Tibial artery (tissue), 4 donors: ENCODE measurements around the gene BLM.
"Not testable (repeated sequence)": the region's sequence is repeated elsewhere in the genome, so short reads cannot be mapped to it uniquely, and the experiment has no call there.

Experiments
- DNase-seq, 2 donors: peaks; one replicate each; pipeline ENCODE4 v3.0.0-alpha.2; 2019
- H3K27ac ChIP-seq, 2 donors: fragments of 200-600 bp; sonication (generic) in 1 of 2; 1 replicate in 1 of 2; 2 replicates in 1 of 2; pipeline ENCODE4 v1.5.1; 2018 to 2019; ENCODE audit warnings: mild to moderate bottlenecking in 1 of 2
- H3K27me3 ChIP-seq, 2 donors: fragments of 200-600 bp; sonication (generic) in 1 of 2; one replicate each; pipeline versions ENCODE4 v1.5.1 to v1.6.0; 2016 to 2019
- H3K36me3 ChIP-seq, 3 donors: fragments of 200-600 bp; sonication (generic) in 2 of 3; one replicate each; pipeline ENCODE4 v1.5.1; 2016 to 2019; ENCODE audit warnings: mild to moderate bottlenecking in 2 of 3
- H3K4me1 ChIP-seq, 4 donors: fragments of 200-600 bp; sonication (generic) in 2 of 4; 1 replicate in 3 of 4; 2 replicates in 1 of 4; pipeline ENCODE4 v1.5.1; 2016 to 2019
- H3K4me3 ChIP-seq, 2 donors: fragments of 200-600 bp; sonication (generic) in 1 of 2; 1 replicate in 1 of 2; 2 replicates in 1 of 2; pipeline ENCODE4 v1.5.1; 2018 to 2019; ENCODE audit warnings: mild to moderate bottlenecking in 2 of 2
- H3K9me3 ChIP-seq, 3 donors: fragments of 200-600 bp; sonication (generic) in 1 of 3; one replicate each; pipeline ENCODE4 v1.5.1; 2016 to 2019
- CTCF ChIP-seq, 2 experiments: fragments of 200-600 bp in 1 of 2; fragments of 450-650 bp in 1 of 2; IDR thresholded peaks; one replicate each; pipeline ENCODE4 v1.5.1; 2017 to 2019; ENCODE audit warnings: antibody characterized with exemption in 2 of 2, mild to moderate bottlenecking in 1 of 2, moderate library complexity in 1 of 2
- intact Hi-C: fragments of 100-400 bp; cut with DNase I; formaldehyde crosslinking; loops from one replicate; pipeline ENCODE4 v1.15.0; 2023; ENCODE audit warnings: low total_unique reads

The BLM gene

GRCh38 chr15:90716976-90717821 is at the start of gene BLM:
Gene BLM, plus strand, starts transcription at chr15:90717346. Its CDS starts 30,047 bp downstream, at chr15:90747393.
- DNase-seq, result peak; percentile 95 to 98
- no peaks in the 10 kb centered on the region for H3K36me3 ChIP-seq
- H3K9me3 ChIP-seq, result no peaks in the 10 kb centered on the region
- intact Hi-C loops, result loop anchor here (5.0 kb wide), 1 partner anchor 155 kb away; no protein-coding TSS in a partner anchor
- H3K27ac ChIP-seq, result peak within 1 kb of the TSS; percentile 88 to 91
- H3K4me1 ChIP-seq, result peaks cover 6 to 13% (median 10%) of the 10 kb centered on the region in 4 donors
- peak; percentile 54 to 58 for TF ChIP-seq CTCF (IDR thresholded peaks at IDR 0.05)
- no peaks in the 10 kb centered on the region for H3K27me3 ChIP-seq
- peak within 1 kb of the TSS; percentile 58 to 78 for H3K4me3 ChIP-seq

GRCh38 chr15:90667755-90668345 is 49.3 kb upstream of the BLM start:
- H3K9me3 ChIP-seq, intact Hi-C loops, H3K27ac ChIP-seq, H3K36me3 ChIP-seq, H3K27me3 ChIP-seq, DNase-seq, H3K4me3 ChIP-seq: not testable (repeated sequence)
- H3K4me1 ChIP-seq, result peaks cover 0 to 16% (median 7%) of the 10 kb centered on the region in 4 donors

GRCh38 chr15:90670631-90671030 is 46.5 kb upstream of the BLM start:
- H3K4me1 ChIP-seq, intact Hi-C loops, H3K27ac ChIP-seq, H3K27me3 ChIP-seq, H3K9me3 ChIP-seq, H3K36me3 ChIP-seq, H3K4me3 ChIP-seq: not testable (repeated sequence)
- peak in 1 of 2 donors; percentile 55 for DNase-seq

- no peaks in the 10 kb centered on the region for H3K27me3 ChIP-seq
- no peaks in the 10 kb centered on the region for H3K9me3 ChIP-seq
- no peak overlapping the region for H3K27ac ChIP-seq
- no peak overlapping the region for H3K4me3 ChIP-seq
- H3K36me3 ChIP-seq, result no peaks in the 10 kb centered on the region
- DNase-seq, result no peak
- intact Hi-C loops, result no loop called here
- no peak for TF ChIP-seq CTCF (IDR thresholded peaks at IDR 0.05)
- peaks cover 0 to 1% (median under 1%) of the 10 kb centered on the region in 4 donors for H3K4me1 ChIP-seq
These were observed 45.9 kb upstream of the BLM start for GRCh38 chr15:90671216-90671615.

GRCh38 chr15:90673357-90673756 is 43.8 kb upstream of the BLM start:
- H3K27me3 ChIP-seq, DNase-seq, H3K36me3 ChIP-seq, intact Hi-C loops, H3K9me3 ChIP-seq, H3K27ac ChIP-seq, H3K4me3 ChIP-seq, H3K4me1 ChIP-seq: not testable (repeated sequence)

- Histone ChIP-seq H3K27me3 (no peaks in the 10 kb centered on the region), H3K4me1 (peaks cover 0 to 2% (median under 1%) of the 10 kb centered on the region in 4 donors), H3K27ac (no peak overlapping the region), H3K9me3 (no peaks in the 10 kb centered on the region), H3K4me3 (no peak overlapping the region), H3K36me3 (no peaks in the 10 kb centered on the region)
- DNase-seq, result no peak
- intact Hi-C loops, result no loop called here
- TF ChIP-seq CTCF (IDR thresholded peaks at IDR 0.05), result no peak
These were observed 42.7 kb upstream of the BLM start for GRCh38 chr15:90674476-90674875.

GRCh38 chr15:90675464-90675863 is 41.7 kb upstream of the BLM start:
- Histone ChIP-seq H3K36me3 (no peaks in the 10 kb centered on the region), H3K27ac (no peak overlapping the region), H3K4me3 (no peak overlapping the region), H3K27me3 (no peaks in the 10 kb centered on the region), H3K9me3 (no peaks in the 10 kb centered on the region), H3K4me1 (peaks cover 0 to 12% (median 7%) of the 10 kb centered on the region in 4 donors)
- intact Hi-C loops, result no loop called here
- no peak for DNase-seq
- TF ChIP-seq CTCF (IDR thresholded peaks at IDR 0.05), result no peak
